Activated gamma-delta T cell treated with anti-CD3 and anti-CD28 coated beads, Interleukin-2, amount 50 U/mL, for 16 hours (primary cell): ENCODE results near the gene SH2B3.
"Not testable (repeated sequence)": the region's sequence is repeated elsewhere in the genome, so short reads cannot be mapped to it uniquely, and the experiment has no call there.

ENCODE experiments used
- DNase-seq: peaks from one replicate; pipeline ENCODE4 v3.0.0-alpha.2; 2020; ENCODE audit warnings: low read depth

SH2B3 gene

GRCh38 chr12:111462210-111462769 is 56.6 kb downstream of the SH2B3 start:
- DNase-seq: no peak

- no peak for DNase-seq
Measured at GRCh38 chr12:111467092-111467856, 61.6 kb downstream of the SH2B3 start.

- no peak for DNase-seq
Measured at GRCh38 chr12:111467857-111468241, 62.1 kb downstream of the SH2B3 start.

GRCh38 chr12:111469401-111469800 is 63.7 kb downstream of the SH2B3 start:
- DNase-seq: no peak

- DNase-seq: no peak
Measured at GRCh38 chr12:111471236-111471635, 65.5 kb downstream of the SH2B3 start.

- no peak for DNase-seq
Measured at GRCh38 chr12:111482462-111482861, 76.7 kb downstream of the SH2B3 start.

GRCh38 chr12:111488271-111488670 is 82.5 kb downstream of the SH2B3 start:
- no peak for DNase-seq

- no peak for DNase-seq
Measured at GRCh38 chr12:111488798-111489197, 83.1 kb downstream of the SH2B3 start.

- DNase-seq: not testable (repeated sequence)
Measured at GRCh38 chr12:111492979-111493378, 87.3 kb downstream of the SH2B3 start.

- no peak for DNase-seq
Measured at GRCh38 chr12:111494676-111495075, 89.0 kb downstream of the SH2B3 start.
